HG03342 (cell line): Measurements from ENCODE around the gene MBNL1.
A peak's percentile ranks its signal among the peaks of the same experiment; 100 is the strongest.

ENCODE experiments used
- ATAC-seq: cut with Tn5 transposase; IDR thresholded peaks from one replicate; pipeline ENCODE4 v1.9.1; 2021; ENCODE audit warnings: mild to moderate bottlenecking, moderate library complexity; ENCODE audit not compliant: unreplicated experiment

Gene MBNL1

DNA sequence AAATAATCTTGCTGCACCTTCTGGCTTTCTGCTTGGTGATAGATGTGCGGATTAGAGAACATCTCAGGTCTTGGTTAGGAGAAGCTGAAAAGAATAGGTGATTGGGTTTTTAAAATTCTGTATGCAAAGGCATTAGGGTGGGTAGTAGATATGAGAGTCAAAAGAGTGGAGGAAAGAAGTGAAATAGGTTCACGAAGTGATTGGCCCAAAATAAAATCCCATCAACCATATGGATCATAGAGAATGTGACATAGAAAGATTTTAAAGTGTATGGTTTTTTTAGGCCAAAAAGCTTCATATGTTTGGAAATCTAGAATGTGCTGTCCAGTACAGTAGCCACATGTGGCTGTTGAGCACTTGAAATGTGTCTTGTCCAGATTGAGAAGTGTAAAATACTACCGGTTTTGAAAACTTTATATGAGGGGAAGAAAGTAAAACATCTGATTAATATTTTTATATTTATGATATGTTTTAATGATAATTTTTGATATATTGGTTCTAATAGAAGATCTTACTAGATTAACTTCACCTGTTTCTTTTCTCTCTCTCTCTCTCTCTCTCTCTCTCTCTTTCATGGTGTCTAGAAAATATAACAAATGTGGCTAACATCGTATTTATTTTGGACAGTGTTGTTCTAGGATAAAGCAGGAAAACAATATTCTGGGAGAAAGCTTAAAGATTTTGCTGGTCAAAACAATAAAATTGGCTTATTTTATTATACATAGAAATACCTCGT lies 2.9 kb downstream of the MBNL1 start:
- no peak for ATAC-seq

DNA sequence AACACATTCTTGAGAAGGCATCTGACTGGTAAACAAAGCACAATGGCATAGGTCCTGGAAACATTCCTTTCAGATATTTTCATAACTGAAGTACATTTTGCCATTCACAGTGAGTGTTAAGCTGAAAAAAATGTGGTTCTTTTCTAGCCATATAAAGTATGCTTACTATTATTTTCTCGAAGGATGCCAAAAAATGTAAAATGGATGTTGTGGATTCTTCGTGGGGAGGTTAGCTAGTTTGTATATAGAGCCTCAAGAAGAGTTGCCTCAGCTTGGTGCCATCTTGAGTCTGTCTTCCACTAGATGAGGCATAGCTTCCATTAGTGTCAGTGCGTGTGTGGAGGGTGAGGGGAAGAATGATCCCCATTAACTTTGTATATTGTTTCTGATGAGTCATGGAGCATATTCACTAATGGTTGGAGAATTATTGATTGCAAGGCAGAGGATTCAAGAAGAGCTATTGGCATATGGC lies 4.1 kb downstream of the MBNL1 start:
- ATAC-seq = no peak

GRCh38 chr3:152276681-152277080 lies 8.0 kb downstream of the MBNL1 start:
- no peak for ATAC-seq

- no peak for ATAC-seq
These were observed 8.5 kb downstream of the MBNL1 start for GRCh38 chr3:152277198-152277597.

DNA sequence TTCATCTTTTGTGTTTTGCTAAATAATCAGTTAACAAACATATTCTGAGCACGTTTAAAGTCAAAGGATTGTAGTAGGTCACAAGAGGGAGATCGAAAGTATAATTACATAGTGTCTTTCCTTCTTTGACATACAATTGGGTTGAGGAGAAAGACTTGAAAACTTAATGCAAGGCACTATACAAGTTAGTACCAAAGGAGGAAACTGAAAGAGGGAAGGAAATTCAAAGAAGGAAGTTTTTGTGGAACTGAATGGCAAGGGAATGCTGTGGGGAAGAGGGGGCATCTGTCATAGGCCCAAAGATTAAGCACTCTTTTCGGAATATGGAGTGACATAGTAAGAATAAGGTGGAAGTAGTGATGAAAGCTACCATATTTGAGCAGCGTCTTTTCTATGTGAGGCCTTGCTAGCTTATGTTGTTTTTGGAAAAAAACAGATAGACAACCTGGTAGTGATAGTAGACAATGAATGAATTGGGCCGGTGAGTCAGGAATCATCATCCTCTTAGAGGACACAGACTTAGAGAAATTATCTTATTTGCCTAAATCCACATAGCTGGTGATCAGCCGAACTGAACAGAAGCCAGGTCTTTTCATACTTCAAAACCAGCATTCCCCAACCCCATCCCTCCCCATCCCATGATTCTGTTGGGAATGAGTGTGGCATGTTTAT lies 10.2 kb downstream of the MBNL1 start:
- no peak for ATAC-seq

GRCh38 chr3:152279479-152279878 lies 10.8 kb downstream of the MBNL1 start:
- no peak for ATAC-seq

DNA sequence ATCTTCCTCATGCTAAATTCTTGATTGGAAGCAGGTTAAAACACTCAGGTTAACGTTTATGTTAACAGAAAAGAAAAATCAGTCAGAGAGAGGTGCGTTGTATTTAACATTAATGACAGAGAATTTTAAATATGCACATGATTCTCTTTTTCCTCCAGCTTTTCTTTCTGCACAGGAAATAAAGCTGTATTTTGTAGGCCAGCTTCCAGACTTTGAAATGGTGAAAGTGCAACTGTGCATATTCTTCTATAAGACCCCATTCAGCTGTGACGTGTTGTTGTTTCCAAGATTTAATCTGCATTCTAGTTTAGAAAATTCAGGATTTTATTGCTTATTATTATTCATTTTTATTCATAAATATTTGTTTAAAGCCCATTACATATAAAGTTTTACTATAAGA lies 11.8 kb downstream of the MBNL1 start:
- ATAC-seq = no peak

DNA sequence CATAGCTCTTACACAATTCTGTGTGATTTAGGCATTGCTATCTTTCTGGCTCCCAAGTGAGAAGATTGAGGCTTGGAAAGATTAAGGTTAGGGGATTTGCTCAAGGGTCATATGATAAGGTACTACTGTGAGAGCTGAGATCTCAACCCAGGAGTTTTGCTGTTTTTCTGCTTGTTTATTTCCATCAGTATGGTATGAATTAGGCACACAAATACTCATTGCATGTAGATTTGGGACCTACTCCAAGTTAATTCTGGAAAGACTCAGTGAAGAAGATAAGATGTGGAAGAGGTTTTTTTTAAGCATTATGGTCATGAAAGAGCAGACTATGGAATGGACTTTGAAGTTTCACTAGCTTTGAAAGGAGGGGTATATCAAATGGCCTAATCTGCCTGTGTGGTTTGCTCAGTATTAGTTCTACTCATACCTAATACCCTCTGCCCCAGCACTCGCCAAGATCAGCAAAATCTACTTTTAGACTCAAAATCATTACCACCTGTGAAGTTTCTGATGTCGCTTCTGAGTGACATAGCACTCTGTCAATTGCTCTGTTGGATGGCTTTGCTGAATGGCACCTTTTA lies 12.5 kb downstream of the MBNL1 start:
- ATAC-seq = peak; percentile 70

DNA sequence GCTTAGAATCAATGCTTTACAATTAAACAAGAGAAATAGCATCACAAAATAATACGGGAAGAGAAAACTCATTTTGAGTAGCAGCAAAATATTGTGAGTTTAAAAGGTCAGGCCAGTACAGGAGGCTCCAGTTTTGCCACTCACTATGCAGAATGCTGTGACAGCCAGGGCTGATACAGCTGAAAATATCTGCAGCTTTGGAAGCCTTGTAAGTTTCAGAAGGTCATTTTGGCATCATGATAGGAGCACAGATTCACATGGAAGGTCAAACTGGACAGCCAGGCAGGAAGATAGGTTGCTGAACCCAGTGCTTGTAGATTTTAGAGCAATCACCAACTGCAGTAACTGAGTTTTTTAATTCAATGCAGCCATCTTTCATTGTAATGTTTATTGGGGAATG lies 14.1 kb downstream of the MBNL1 start:
- ATAC-seq = no peak

- no peak for ATAC-seq
These were observed 15.0 kb downstream of the MBNL1 start for GRCh38 chr3:152283492-152284381.

DNA sequence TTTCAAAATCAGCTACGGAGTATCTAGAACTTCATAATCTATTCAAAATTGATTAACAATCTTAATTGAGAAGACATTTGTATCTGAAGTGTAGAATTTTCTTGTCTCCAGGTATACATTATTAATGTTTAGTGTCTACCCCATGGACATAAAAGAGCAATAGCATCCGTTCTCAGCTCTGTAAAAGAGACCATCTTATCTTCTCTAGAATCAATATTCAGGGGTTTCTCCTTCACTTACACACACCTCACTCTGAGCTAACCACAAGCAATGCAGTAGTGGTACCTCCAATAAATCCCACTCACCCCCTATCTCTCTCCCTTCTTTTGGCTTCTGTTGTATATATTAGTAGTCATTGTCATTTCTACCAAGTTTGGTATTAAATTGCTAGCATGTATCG lies 16.2 kb downstream of the MBNL1 start:
- ATAC-seq = no peak

- ATAC-seq = no peak
These were observed 16.8 kb downstream of the MBNL1 start for GRCh38 chr3:152285509-152285908.

- ATAC-seq = no peak
These were observed 19.3 kb downstream of the MBNL1 start for GRCh38 chr3:152287898-152288576.

GRCh38 chr3:152288681-152289080 lies 20.0 kb downstream of the MBNL1 start:
- no peak for ATAC-seq

GRCh38 chr3:152289708-152290107 lies 21.0 kb downstream of the MBNL1 start:
- no peak for ATAC-seq

GRCh38 chr3:152290374-152290773 lies 21.6 kb downstream of the MBNL1 start:
- ATAC-seq = no peak

- ATAC-seq = no peak
These were observed 22.5 kb downstream of the MBNL1 start for GRCh38 chr3:152291238-152291637.

GRCh38 chr3:152291649-152292066 lies 22.9 kb downstream of the MBNL1 start:
- ATAC-seq = no peak

GRCh38 chr3:152292366-152292765 lies 23.6 kb downstream of the MBNL1 start:
- ATAC-seq = no peak

DNA sequence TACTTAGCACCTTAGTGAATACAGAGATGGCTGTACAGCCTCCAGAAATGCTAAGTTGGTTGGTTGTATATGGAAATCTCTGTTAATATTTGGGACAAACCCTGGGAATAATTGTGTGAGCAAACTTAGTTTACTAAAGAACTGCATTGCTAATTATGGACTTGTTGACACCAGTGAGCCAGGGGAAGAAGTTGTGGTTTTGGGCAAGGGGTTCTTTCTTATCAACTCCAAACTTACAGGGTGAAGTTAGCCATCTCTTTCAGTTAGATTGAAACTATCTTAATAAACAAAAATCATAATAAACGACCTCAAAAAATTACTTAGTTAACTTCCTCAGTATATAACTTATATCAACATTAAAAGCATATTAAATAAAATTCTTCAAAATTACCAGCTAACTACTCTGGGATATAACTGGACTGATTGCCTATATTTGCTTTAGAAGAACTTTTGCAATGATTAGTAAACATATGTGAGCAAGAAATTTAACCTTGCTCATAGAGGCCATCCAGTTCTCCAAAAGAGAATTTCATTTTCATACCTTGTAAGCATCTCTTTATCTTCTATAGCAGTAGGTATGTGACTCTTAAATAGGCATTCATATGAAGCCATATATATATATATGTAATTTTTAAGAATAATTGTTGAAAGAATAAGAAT lies 24.7 kb downstream of the MBNL1 start:
- no peak for ATAC-seq
